ENCODE results near the gene FKBP6. TPM values are rescaled to one million over a fixed set of nuclear protein-coding genes. Genes with fewer than 3 reads are reported as not detected.

FKBP6 gene
- total RNA-seq, 2 experiments from 2014 or later: not detected

GRCh38 chr7:73312831-73313520, 15.0 kb upstream of the FKBP6 start:
- Histone ChIP-seq H3K27me3 (ENCODE audit: control insufficient read depth in 1 of 2, insufficient read depth in 2 of 2, low read length in 2 of 2) (no peaks in the 10 kb centered on the region), H3K9me3 (ENCODE audit: control insufficient read depth in 1 of 2, insufficient read depth in 1 of 2, low read length in 2 of 2) (no peaks in the 10 kb centered on the region), H3K27ac (ENCODE audit: low read depth in 1 of 2, low read length in 2 of 2) (no peak overlapping the region), H3K4me3 (ENCODE audit: low read length) (no peak overlapping the region), H3K4me1 (ENCODE audit: insufficient read depth, low read length) (peaks cover 15% of the 10 kb centered on the region), H3K36me3 (ENCODE audit: insufficient read depth, low read length) (no peaks in the 10 kb centered on the region)
- POLR2A ChIA-PET: no interaction called here
- Mint-ChIP-seq H3K9me3 (no peaks in the 10 kb centered on the region), H3K4me3 (no peak overlapping the region), H3K36me3 (ENCODE audit: low read depth) (peaks cover 9% of the 10 kb centered on the region), H3K27me3 (no peaks in the 10 kb centered on the region), H3K4me1 (ENCODE audit: low read depth) (peaks cover 14% of the 10 kb centered on the region), H3K27ac (no peak overlapping the region)
- TF ChIP-seq CTCF (IDR thresholded peaks at IDR 0.05): no peak
- DNase-seq: no peak
- CTCF ChIA-PET: interaction anchor here (1.5 to 2.3 kb wide), 2 partner anchors 11 to 139 kb away, joined by 3 to 6 read pairs; no protein-coding TSS in a partner anchor
- ATAC-seq (ENCODE audit: poor library complexity): no peak
- intact Hi-C loops (cut with DNase I, micrococcal nuclease): no loop called here

- Mint-ChIP-seq H3K9me3 (no peaks in the 10 kb centered on the region), H3K27me3 (no peaks in the 10 kb centered on the region), H3K4me3 (no peak overlapping the region), H3K27ac (no peak overlapping the region), H3K36me3 (ENCODE audit: low read depth) (peaks cover 5% of the 10 kb centered on the region), H3K4me1 (ENCODE audit: low read depth) (peaks cover 9% of the 10 kb centered on the region)
- CTCF ChIA-PET: interaction anchor here (1.5 to 2.3 kb wide), 2 partner anchors 10 to 138 kb away, joined by 3 to 6 read pairs; no protein-coding TSS in a partner anchor
- no peak overlapping the region for H3K4me3 ChIP-seq (ENCODE audit: low read length)
- no peaks in the 10 kb centered on the region for H3K27me3 ChIP-seq (ENCODE audit: control insufficient read depth in 1 of 2, insufficient read depth in 2 of 2, low read length in 2 of 2)
- peaks cover 11% of the 10 kb centered on the region for H3K4me1 ChIP-seq (ENCODE audit: insufficient read depth, low read length)
- POLR2A ChIA-PET: no interaction called here
- DNase-seq (no peak), ATAC-seq (ENCODE audit: poor library complexity) (no peak)
- H3K27ac ChIP-seq (ENCODE audit: low read depth in 1 of 2, low read length in 2 of 2): no peak overlapping the region
- TF ChIP-seq CTCF (IDR thresholded peaks at IDR 0.05): no peak
- intact Hi-C loops (cut with DNase I, micrococcal nuclease): no loop called here
- no peaks in the 10 kb centered on the region for H3K9me3 ChIP-seq (ENCODE audit: control insufficient read depth in 1 of 2, insufficient read depth in 1 of 2, low read length in 2 of 2)
- no peaks in the 10 kb centered on the region for H3K36me3 ChIP-seq (ENCODE audit: insufficient read depth, low read length)
Observed at GRCh38 chr7:73313521-73313906, 14.4 kb upstream of the FKBP6 start.

- H3K27ac ChIP-seq (ENCODE audit: low read depth in 1 of 2, low read length in 2 of 2): no peak overlapping the region
- ChIA-PET POLR2A (no interaction called here), CTCF (interaction anchor here (1.5 to 2.3 kb wide), 2 partner anchors 10 to 137 kb away, joined by 3 to 6 read pairs; no protein-coding TSS in a partner anchor)
- H3K9me3 ChIP-seq (ENCODE audit: control insufficient read depth in 1 of 2, insufficient read depth in 1 of 2, low read length in 2 of 2): no peaks in the 10 kb centered on the region
- Mint-ChIP-seq H3K27ac (no peak overlapping the region), H3K4me3 (no peak overlapping the region), H3K9me3 (no peaks in the 10 kb centered on the region), H3K27me3 (no peaks in the 10 kb centered on the region), H3K36me3 (ENCODE audit: low read depth) (no peaks in the 10 kb centered on the region), H3K4me1 (ENCODE audit: low read depth) (peaks cover 2% of the 10 kb centered on the region)
- no peaks in the 10 kb centered on the region for H3K36me3 ChIP-seq (ENCODE audit: insufficient read depth, low read length)
- H3K27me3 ChIP-seq (ENCODE audit: control insufficient read depth in 1 of 2, insufficient read depth in 2 of 2, low read length in 2 of 2): no peaks in the 10 kb centered on the region
- intact Hi-C loops (cut with DNase I, micrococcal nuclease): no loop called here
- H3K4me1 ChIP-seq (ENCODE audit: insufficient read depth, low read length): peaks cover 5% of the 10 kb centered on the region
- no peak for DNase-seq
- no peak for ATAC-seq (ENCODE audit: poor library complexity)
- H3K4me3 ChIP-seq (ENCODE audit: low read length): no peak overlapping the region
- TF ChIP-seq CTCF (IDR thresholded peaks at IDR 0.05): no peak
Observed at GRCh38 chr7:73314271-73314670, 13.7 kb upstream of the FKBP6 start.
